H1 (cell line): ENCODE results near the gene CCSER2. TPM values are rescaled to one million over a fixed set of nuclear protein-coding genes. Genes with fewer than 3 reads are reported as not detected.

Experiments used
- NANOG ChIP-seq: IDR thresholded peaks from 2 replicates; pipeline ENCODE4 v1.6.1; 2011; ENCODE audit warnings: low read length, low read depth, mild to moderate bottlenecking, inconsistent platforms; ENCODE audit not compliant: insufficient read depth, poor library complexity, severe bottlenecking
- POLR2A ChIP-seq, 2 experiments: IDR thresholded peaks; 1 replicate in 1 of 2; 2 replicates in 1 of 2; pipeline ENCODE4 v1.6.1; 2011; ENCODE audit warnings: low read depth in 2 of 2, low read length in 2 of 2, mild to moderate bottlenecking in 2 of 2; ENCODE audit errors: control extremely low read depth in 1 of 2
- polyA plus RNA-seq, 7 experiments: library from polyadenylated mRNA; depleted of rRNA in 3 of 7; stranded (reverse) in 5 of 7; unstranded in 2 of 7; fragments of >200 nt in 5 of 7; fragments of 200-250 nt in 2 of 7; gene quantifications; 1 replicate in 5 of 7; 2 replicates in 1 of 7; 4 replicates in 1 of 7; pipeline versions ENCODE4 v1.2.1 to v1.2.3, GENCODE V29; 2011 to 2013; ENCODE audit warnings: missing spikeins in 2 of 7, mixed read lengths in 2 of 7
- total RNA-seq: library from RNA; stranded (reverse); fragmentation: NEBNext Ultra II Directional; extraction: Animal tissue kit (Norgen Biotek cat#: 25700); gene quantifications from 2 replicates; pipeline ENCODE4 v1.2.1, GENCODE V29; 2021

Gene CCSER2
- total and polyA plus RNA-seq, 2 of the 8 experiments (the other 6 are each of a cell fraction or from before 2014, with no cell fraction given): 6.9 to 30.5 TPM

- TF ChIP-seq NANOG: no peak
- no peak for TF ChIP-seq POLR2A (IDR thresholded peaks at IDR 0.05; ENCODE audit: control extremely low read depth in 1 of 2, low read depth in 2 of 2, low read length in 2 of 2)
- TF ChIP-seq, all 59 proteins: peak for 0
Measured at GRCh38 chr10:84331091-84331490, 2.7 kb downstream of the CCSER2 start (continued).
